NCI-H2171 (cell line): Measurements from ENCODE around the gene GNAO1.

Experiments
- DNase-seq: peaks from one replicate; lab custom pipeline; 2025; lab: John Stamatoyannopoulos, UW

Gene GNAO1

GRCh38 chr16:56350491-56351405, 159.5 kb downstream of the GNAO1 start:
- no peak for DNase-seq

GRCh38 chr16:56351481-56351880, 160.2 kb downstream of the GNAO1 start:
- no peak for DNase-seq

- no peak for DNase-seq
These were observed 161.2 kb downstream of the GNAO1 start for GRCh38 chr16:56352351-56353053.

DNA sequence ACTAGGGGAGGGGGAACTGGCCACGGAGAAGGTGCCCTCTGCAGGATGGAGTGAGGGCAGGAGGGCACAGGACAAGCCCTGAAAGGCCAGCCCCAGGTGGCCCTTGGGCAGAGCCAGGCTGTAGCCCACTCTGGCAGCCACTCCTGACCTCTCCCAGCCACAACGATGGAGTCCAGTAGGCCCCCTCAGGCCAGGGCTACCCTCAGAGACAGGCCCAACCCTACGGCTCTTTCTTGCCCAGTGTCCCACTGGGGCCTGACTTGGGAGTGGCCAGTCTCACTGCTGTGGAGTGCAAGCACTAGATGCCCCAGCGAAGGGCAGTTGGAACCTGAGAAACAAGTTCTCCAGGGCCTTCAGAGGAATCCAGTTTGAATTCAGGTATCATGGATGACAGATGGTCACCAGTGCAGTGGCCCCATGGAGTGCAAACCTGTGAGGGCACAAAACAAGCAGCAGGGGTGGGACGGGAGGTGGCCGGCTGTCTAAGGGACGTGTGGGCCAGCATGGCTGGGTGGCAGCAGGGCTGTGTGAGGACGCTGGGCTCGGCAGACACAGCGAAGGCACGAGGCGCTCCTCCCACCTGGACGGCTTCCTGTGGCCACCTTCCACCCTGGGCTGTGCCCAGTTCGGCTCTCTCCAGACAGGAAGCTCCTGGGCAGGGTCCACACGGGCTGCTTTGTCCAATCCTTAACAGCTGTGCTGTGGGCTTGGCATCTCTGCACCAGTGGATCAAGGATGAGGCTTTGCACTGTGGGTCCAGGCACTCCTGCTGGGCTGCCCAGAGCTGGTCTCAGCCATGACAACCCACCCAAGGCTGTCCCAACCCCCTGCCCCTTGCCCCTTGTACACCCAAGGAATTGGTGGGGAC, 162.0 kb downstream of the GNAO1 start:
- no peak for DNase-seq

DNA sequence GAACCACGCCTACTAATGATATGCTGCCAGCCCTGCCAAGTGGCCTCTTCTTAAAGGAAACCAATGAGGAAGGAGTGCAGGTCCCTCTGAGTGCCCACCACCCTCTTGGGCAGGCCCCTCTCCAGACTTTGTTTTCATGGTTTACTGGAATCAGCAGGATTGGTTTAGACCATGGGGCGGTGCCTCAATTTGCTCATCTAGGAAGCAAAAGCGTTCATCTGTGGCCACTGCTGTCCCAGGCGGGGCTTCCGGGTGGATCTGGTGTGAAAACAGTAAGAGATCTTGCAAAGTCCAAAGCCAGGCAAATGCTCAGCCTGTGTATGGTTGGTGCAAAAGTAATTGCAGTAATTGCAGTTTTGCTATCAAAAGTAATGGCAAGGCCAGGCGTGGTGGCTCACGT, 162.7 kb downstream of the GNAO1 start:
- DNase-seq = no peak

- no peak for DNase-seq
These were observed 163.5 kb downstream of the GNAO1 start for GRCh38 chr16:56354746-56355145.

GRCh38 chr16:56355221-56355620, 163.9 kb downstream of the GNAO1 start:
- no peak for DNase-seq

GRCh38 chr16:56355786-56356275, 164.5 kb downstream of the GNAO1 start:
- no peak for DNase-seq

GRCh38 chr16:56356276-56357240, 165.3 kb downstream of the GNAO1 start:
- peak; percentile 22 for DNase-seq

- DNase-seq = no peak
These were observed 166.0 kb downstream of the GNAO1 start for GRCh38 chr16:56357241-56357764.

GRCh38 chr16:56357765-56358322, 166.6 kb downstream of the GNAO1 start:
- no peak for DNase-seq

DNA sequence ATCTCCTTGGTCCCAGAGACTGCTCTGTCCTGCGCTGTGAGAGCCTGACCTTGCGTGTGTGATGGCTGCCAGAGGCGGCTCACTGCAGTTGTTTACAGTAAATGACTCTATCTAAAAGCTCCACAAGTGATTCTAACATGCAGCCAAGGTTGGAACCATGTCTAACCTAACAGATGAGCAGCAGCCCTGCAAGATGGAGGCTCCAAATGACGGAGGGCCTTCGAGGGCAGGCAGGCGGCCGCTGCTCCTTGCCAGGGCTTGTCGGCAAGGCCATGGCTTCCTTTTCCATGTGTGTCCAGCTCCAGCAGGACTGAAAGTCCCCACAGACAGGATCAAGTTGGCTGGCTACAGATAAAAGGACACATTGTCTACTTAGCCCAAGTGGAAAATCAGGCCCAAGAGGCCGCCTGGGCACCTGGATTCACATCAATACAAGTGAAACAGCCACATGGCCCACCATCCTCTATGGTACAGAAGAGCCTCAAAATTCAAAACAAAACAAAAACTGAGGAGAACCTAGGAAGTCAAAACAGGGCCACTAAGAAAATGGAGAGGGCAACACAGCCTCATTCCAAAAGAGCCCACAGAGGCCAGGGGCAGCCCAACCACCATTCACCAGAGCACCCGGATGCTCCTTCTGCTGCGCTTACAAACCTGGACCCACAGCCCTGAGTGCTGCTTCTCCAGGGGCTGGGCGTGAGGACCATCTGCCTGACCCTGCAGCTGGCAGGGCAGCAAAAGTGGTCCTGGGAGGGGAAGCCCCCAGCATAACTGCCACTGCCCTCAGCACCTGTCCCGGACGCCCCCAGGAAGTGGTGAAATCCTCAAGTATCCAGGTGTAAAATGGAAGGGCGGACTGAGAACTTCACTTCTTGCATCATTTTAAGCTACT, 169.1 kb downstream of the GNAO1 start:
- DNase-seq = no peak

DNA sequence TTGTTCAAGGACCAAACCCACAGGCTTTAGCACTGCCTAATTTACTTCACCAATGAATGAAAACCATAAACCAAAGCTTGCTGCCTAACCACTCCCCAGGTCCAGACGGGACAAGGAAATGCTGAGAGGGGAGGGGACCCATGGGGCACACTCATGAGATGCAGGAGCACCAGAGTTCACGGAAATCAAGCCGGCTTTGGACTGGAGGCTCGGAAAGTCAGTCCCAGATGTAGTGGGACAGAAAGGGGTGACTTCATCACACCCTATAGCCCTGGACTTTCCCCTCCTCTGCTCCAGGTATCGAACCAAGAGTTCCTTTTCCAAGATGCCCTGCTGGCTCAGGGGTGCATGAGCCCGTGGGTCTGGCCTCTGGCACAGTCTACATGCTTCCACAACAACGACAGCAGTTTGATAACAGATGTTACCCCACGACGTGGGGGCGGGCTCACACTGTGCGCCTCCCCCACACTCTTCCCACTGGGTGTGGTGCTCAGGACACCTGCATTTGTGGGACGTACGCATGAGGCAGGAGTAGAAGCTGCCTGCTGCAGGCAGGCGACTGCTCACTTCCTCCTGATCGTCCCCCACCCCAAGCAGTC, 170.9 kb downstream of the GNAO1 start:
- no peak for DNase-seq

DNA sequence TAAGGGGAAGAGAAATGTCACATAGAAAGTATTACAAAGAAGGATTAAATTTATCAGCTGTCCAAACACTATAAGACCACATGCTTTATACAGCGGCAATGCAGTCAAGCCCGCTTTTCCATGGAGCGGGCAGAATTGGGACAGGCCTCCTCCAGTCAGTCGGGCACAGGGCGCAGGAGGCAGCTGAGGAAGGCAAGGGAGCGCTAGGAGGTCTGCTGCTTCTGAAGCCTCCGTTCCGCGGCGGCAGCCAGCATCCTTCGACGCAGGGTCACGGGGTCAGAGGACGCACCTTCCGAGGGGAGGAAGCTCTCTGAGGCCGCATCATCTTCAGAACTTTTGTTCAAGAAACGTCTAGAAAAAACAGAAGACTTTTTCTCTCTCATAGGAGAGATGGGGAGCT, 171.4 kb downstream of the GNAO1 start:
- DNase-seq = no peak

DNA sequence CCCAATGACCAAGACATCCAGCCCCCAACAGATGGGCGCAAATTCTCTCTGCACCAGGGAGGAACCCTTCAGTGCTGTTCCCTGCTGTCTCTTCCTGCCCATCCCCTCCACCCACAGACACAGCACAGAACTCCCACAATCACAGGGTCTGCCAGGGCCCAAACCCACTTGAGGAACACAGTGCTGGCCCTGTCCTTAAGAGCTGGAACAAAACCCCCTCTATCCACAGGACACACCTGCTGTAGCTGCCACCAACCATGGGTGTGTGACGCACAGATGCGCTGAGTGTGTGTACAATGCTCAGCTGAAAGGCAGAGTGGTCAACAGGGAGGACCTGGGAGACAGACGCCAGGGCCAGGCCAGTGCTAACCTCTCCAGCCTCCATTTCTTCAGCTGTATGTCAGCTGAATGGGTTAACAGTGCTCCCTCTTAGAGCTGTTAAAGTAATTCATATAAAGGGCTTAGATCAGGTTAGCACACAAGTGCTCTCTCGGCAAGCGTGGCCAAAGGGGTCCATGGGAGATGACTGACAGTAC, 172.0 kb downstream of the GNAO1 start:
- DNase-seq = no peak

- DNase-seq = no peak
These were observed 172.7 kb downstream of the GNAO1 start for GRCh38 chr16:56363781-56364565.

- DNase-seq = no peak
These were observed 173.6 kb downstream of the GNAO1 start for GRCh38 chr16:56364865-56365264.

- no peak for DNase-seq
These were observed 174.3 kb downstream of the GNAO1 start for GRCh38 chr16:56365552-56365951.
